Pons (tissue), 1 donor: ENCODE data around the gene PPP1CC.
A peak's percentile ranks its signal among the peaks of the same experiment; 100 is the strongest.
"Not testable (repeated sequence)": the region's sequence is repeated elsewhere in the genome, so short reads cannot be mapped to it uniquely, and the experiment has no call there.

ENCODE experiments used
- DNase-seq: peaks from one replicate; pipeline ENCODE4 v3.0.0-alpha.2; 2016; ENCODE audit warnings: low spot score

PPP1CC gene

GRCh38 chr12:110742718-110743570 is at the start of gene PPP1CC:
Gene PPP1CC, minus strand, starts transcription at chr12:110742891. Its CDS starts 184 bp downstream, at chr12:110742707.
- peak; percentile 96 for DNase-seq

GRCh38 chr12:110791589-110791988 is 48.9 kb upstream of the PPP1CC start:
- DNase-seq, result no peak

- DNase-seq, result no peak
Observed at GRCh38 chr12:110790301-110790700, 47.6 kb upstream of the PPP1CC start.

GRCh38 chr12:110786012-110786411 is 43.3 kb upstream of the PPP1CC start:
- no peak for DNase-seq

- DNase-seq, result no peak
Observed at GRCh38 chr12:110785240-110785639, 42.5 kb upstream of the PPP1CC start.

GRCh38 chr12:110782922-110783321 is 40.2 kb upstream of the PPP1CC start:
- no peak for DNase-seq

GRCh38 chr12:110782094-110782493 is 39.4 kb upstream of the PPP1CC start:
- no peak for DNase-seq

GRCh38 chr12:110780448-110780847 is 37.8 kb upstream of the PPP1CC start:
- DNase-seq, result no peak

- no peak for DNase-seq
Observed at GRCh38 chr12:110778833-110779577, 36.3 kb upstream of the PPP1CC start.

GRCh38 chr12:110776410-110776809 is 33.7 kb upstream of the PPP1CC start:
- DNase-seq, result no peak

GRCh38 chr12:110775997-110776396 is 33.3 kb upstream of the PPP1CC start:
- no peak for DNase-seq

- DNase-seq, result no peak
Observed at GRCh38 chr12:110774824-110775223, 32.1 kb upstream of the PPP1CC start.

GRCh38 chr12:110768960-110769359 is 26.3 kb upstream of the PPP1CC start:
- DNase-seq, result no peak

GRCh38 chr12:110767863-110768262 is 25.2 kb upstream of the PPP1CC start:
- DNase-seq, result no peak

- DNase-seq, result no peak
Observed at GRCh38 chr12:110766311-110767154, 23.8 kb upstream of the PPP1CC start.

GRCh38 chr12:110765572-110765971 is 22.9 kb upstream of the PPP1CC start:
- not testable (repeated sequence) for DNase-seq

- no peak for DNase-seq
Observed at GRCh38 chr12:110765111-110765510, 22.4 kb upstream of the PPP1CC start.

GRCh38 chr12:110763583-110763982 is 20.9 kb upstream of the PPP1CC start:
- DNase-seq, result no peak

GRCh38 chr12:110762891-110763290 is 20.2 kb upstream of the PPP1CC start:
- DNase-seq, result no peak

- no peak for DNase-seq
Observed at GRCh38 chr12:110760204-110760609, 17.5 kb upstream of the PPP1CC start.

- no peak for DNase-seq
Observed at GRCh38 chr12:110758922-110759321, 16.2 kb upstream of the PPP1CC start.

GRCh38 chr12:110756611-110757010 is 13.9 kb upstream of the PPP1CC start:
- no peak for DNase-seq
